Kidney (tissue), 2 donors: ENCODE results near the gene SLC7A14. TPM values are rescaled to one million over a fixed set of nuclear protein-coding genes. Genes with fewer than 3 reads are reported as not detected.

Source experiments
- microRNA-seq: library from miRNA; unstranded; fragments of <30 nt; microRNA quantifications from one replicate; pipeline ENCODE4 v1.2.0, GENCODE V29; 2020
- polyA plus RNA-seq: library from polyadenylated mRNA; stranded (reverse); fragments of 350-450 nt; fragmentation: Illumina TruSeq; extraction: RNeasy Lipid Tissue Mini Kit (QIAGEN cat#74804); gene quantifications from one replicate; pipeline ENCODE4 v1.2.3, GENCODE V29; 2014; ENCODE audit warnings: low read depth, low replicate concordance; ENCODE audit not compliant: insufficient read depth
- total RNA-seq: library from RNA; stranded (reverse); fragmentation: NEBNext Ultra II Directional; extraction: Animal tissue kit (Norgen Biotek cat#: 25700); gene quantifications from one replicate; pipeline ENCODE4 v1.2.1, GENCODE V29; 2021
- donor health status: DM: yes; HTN: yes; CAD: no.

The SLC7A14 gene
- total and polyA plus RNA-seq, 2 donors from 2014 or later: 0.04 TPM; not detected in 1

Small RNA genes within 50 kb of the gene (microRNA-seq; reads per million reads assigned to microRNA genes)
- not detected for gene MIR6828

Other genes with a start within 250 kb of the SLC7A14 start
- 68.2 TPM for gene SKIL, start 228.4 kb downstream of the SLC7A14 start, total RNA-seq
- 5.6 TPM for gene SKIL, start 228.4 kb downstream of the SLC7A14 start, polyA plus RNA-seq
- gene CLDN11, start 167.2 kb downstream of the SLC7A14 start, total RNA-seq: 2.4 TPM
- 1.6 TPM for gene CLDN11, start 167.2 kb downstream of the SLC7A14 start, polyA plus RNA-seq